Colonic mucosa (tissue), 4 donors: Measurements from ENCODE around the gene SAMD4B. TPM values are rescaled to one million over a fixed set of nuclear protein-coding genes. Genes with fewer than 3 reads are reported as not detected.

Source experiments
- DNase-seq: peaks from one replicate; pipeline ENCODE4 v3.0.0-alpha.2; 2020
- H3K27ac ChIP-seq: fragments of 200-600 bp; one replicate; pipeline ENCODE4 v1.8.0; 2021
- H3K27me3 ChIP-seq: fragments of 200-600 bp; one replicate; pipeline ENCODE4 v1.8.0; 2021
- H3K36me3 ChIP-seq: fragments of 200-600 bp; one replicate; pipeline ENCODE4 v1.8.0; 2021
- H3K4me1 ChIP-seq: fragments of 200-600 bp; one replicate; pipeline ENCODE4 v1.8.0; 2021; ENCODE audit warnings: mild to moderate bottlenecking
- H3K4me3 ChIP-seq: fragments of 200-600 bp; one replicate; pipeline ENCODE4 v1.8.0; 2021
- H3K9ac ChIP-seq, 2 donors: one replicate each; pipeline ENCODE4 v1.7.0; 2013; ENCODE audit warnings: control low read depth in 2 of 2, low read depth in 2 of 2, low read length in 2 of 2
- H3K9me3 ChIP-seq: fragments of 200-600 bp; one replicate; pipeline ENCODE4 v1.8.0; 2021
- CTCF ChIP-seq: fragments of 200-600 bp; IDR thresholded peaks from one replicate; pipeline ENCODE4 v1.8.0; 2022; ENCODE audit warnings: antibody characterized with exemption, mild to moderate bottlenecking
- intact Hi-C: fragments of 100-400 bp; cut with DNase I; formaldehyde crosslinking; loops from one replicate; pipeline ENCODE4 v1.14.1; 2022
- total RNA-seq, 2 donors: library from RNA; stranded (reverse); fragmentation: NEBNext Ultra II Directional in 1 of 2; extraction: Animal tissue kit (Norgen Biotek cat#: 25700) in 1 of 2; gene quantifications; one replicate each; pipeline ENCODE4 v1.2.1, GENCODE V29; 2021
- donor health status: healthy.
- donor health status: DM: no; HTN: no; CAD: no.
- donor health status: DM: no; HTN: no; CAD: no.

The SAMD4B gene
- total RNA-seq, 2 donors from 2014 or later: 63.9 to 73.7 TPM

- Histone ChIP-seq H3K4me3 (peak overlapping the region; percentile 10), H3K9me3 (no peaks in the 10 kb centered on the region), H3K27me3 (no peaks in the 10 kb centered on the region), H3K9ac (peak overlapping the region; percentile 73 to 95), H3K36me3 (no peaks in the 10 kb centered on the region), H3K27ac (peak overlapping the region; percentile 99), H3K4me1 (peaks cover 24% of the 10 kb centered on the region)
- intact Hi-C loops: no loop called here
- no peak for TF ChIP-seq CTCF
- DNase-seq: peak; percentile 89
These were observed 56.2 kb downstream of the SAMD4B start for GRCh38 chr19:39398297-39398864.

GRCh38 chr19:39399668-39400050, 57.4 kb downstream of the SAMD4B start:
- H3K4me3 ChIP-seq: no peak overlapping the region
- H3K9me3 ChIP-seq: no peaks in the 10 kb centered on the region
- no peaks in the 10 kb centered on the region for H3K27me3 ChIP-seq
- no peak for DNase-seq
- H3K27ac ChIP-seq: peak overlapping the region; percentile 99
- TF ChIP-seq CTCF: no peak
- intact Hi-C loops: no loop called here
- peaks cover 24% of the 10 kb centered on the region for H3K4me1 ChIP-seq
- H3K9ac ChIP-seq: peak overlapping the region; percentile 1 to 70
- H3K36me3 ChIP-seq: no peaks in the 10 kb centered on the region

- Histone ChIP-seq H3K9me3 (no peaks in the 10 kb centered on the region), H3K4me1 (peaks cover 24% of the 10 kb centered on the region), H3K36me3 (no peaks in the 10 kb centered on the region), H3K27me3 (no peaks in the 10 kb centered on the region), H3K27ac (peak overlapping the region; percentile 99), H3K9ac (peak overlapping the region in 1 of 2 donors; percentile 70), H3K4me3 (no peak overlapping the region)
- intact Hi-C loops: no loop called here
- TF ChIP-seq CTCF: no peak
- no peak for DNase-seq
These were observed 57.8 kb downstream of the SAMD4B start for GRCh38 chr19:39400061-39400460.

DNA sequence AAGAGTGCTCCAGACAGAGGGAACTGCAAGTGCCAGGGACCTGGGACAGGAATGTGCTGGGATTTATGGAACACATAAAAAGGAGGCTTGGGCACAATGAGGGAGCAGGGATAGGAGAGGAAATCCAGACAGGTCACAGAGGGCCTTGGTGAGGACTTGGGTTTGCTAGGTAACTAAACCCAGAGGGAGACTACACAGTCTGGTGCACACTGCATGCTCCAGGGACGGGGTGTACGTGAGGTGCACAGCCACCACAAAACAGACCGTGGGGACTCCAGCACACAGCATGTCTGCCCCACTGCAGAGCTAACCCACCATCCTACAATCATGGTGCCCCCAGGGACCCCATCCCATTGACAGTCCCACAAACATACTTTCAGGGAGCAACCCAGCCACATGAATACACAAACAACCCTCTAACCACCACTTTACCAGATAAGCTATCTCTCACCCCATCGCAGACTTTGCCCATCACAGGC, 58.9 kb downstream of the SAMD4B start:
- peaks cover 24% of the 10 kb centered on the region for H3K4me1 ChIP-seq
- no peak for TF ChIP-seq CTCF

DNA sequence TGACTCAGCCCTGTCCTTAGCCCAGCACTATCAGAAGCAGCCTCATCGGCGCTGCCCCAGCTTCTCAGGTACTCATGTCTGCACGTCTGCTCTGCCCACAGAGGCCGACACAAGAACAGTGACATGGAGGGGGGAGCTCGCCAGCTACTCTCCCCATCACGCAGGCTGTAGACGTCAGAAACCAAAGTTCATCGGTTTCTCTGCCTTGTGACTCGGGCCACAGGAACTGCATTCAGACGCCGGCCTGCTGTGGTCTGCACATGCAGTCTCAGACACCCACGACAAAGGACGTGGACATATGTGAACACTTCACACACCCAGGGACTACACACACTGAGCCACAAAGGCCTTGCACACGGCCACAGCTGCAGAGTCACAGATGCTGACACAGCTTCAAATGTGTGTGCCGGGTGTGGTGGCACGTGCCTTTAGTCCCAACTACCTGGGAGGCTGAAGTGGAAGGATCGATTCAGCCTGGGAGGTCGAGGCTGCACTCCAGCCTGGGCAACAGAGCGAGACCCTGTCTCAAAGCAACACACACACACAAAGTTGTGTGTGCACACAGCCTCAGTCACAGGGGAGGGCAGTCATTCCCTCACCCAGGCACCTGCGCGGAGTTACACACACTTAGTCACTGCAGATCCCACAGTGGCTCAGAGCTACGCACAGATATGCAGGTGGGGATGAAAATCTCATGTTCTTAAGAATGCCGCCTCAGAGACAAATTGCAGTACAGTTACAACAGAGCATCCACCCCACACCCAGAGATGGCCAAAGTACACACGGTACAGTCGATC, 59.5 kb downstream of the SAMD4B start:
- peak; percentile 87 for DNase-seq
- Histone ChIP-seq H3K36me3 (no peaks in the 10 kb centered on the region), H3K4me1 (peaks cover 24% of the 10 kb centered on the region), H3K4me3 (no peak overlapping the region), H3K27me3 (no peaks in the 10 kb centered on the region), H3K9ac (peak overlapping the region; percentile 88 to 96), H3K27ac (peak overlapping the region; percentile 100), H3K9me3 (no peaks in the 10 kb centered on the region)
- intact Hi-C loops: no loop called here
- no peak for TF ChIP-seq CTCF

More for the DNA sequence above, 58.9 kb downstream of the SAMD4B start:
- H3K27me3 ChIP-seq: no peaks in the 10 kb centered on the region
- intact Hi-C loops: no loop called here
- H3K9ac ChIP-seq: peak overlapping the region; percentile 88 to 96
- no peaks in the 10 kb centered on the region for H3K9me3 ChIP-seq
- DNase-seq: no peak
- H3K36me3 ChIP-seq: no peaks in the 10 kb centered on the region
- peak overlapping the region; percentile 100 for H3K27ac ChIP-seq
- no peak overlapping the region for H3K4me3 ChIP-seq
